ENCODE results near the gene TCF20. TPM values are rescaled to one million over a fixed set of nuclear protein-coding genes. Genes with fewer than 3 reads are reported as not detected.

Gene TCF20
- total RNA-seq, 4 donors from 2014 or later: 24.9 to 48.2 (median 38.4) TPM

DNA sequence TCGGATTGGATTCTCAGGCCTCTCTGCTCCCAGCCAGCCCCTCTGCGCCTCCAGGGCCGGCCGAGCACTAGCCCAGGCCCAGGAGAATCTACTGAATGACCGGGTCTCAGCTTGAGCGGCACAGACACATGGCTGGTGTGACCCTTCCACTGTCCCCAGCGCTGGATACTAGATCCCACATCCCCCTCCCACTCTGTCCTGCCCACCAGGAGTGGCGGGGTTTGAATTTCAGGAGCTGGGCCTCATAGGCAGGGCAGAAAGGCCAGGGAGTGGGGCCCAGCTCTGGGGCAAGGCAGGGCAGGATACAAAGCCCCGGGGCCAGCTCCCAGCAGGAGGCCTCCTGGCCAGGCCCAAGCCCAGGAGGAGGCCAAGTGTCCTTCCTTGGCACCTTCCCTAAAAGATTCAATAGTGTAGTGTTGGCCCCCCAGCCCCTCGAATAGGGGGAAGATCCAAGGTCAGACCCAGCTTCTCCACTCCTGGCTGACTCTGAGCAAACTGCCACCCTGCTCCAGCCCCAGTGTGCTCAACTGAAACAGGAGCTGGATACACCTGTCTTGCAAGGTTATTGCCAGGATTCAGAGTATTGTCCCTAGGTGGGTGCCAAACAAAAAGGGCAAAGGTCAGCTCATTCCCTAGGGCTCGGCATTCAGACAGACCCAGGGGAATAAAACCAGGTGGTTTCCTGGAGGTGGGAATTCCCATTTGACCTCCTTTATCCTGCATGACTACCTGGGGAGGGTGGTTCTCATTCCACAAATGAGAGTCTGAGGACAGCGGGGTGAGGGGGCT, 22.5 kb upstream of the TCF20 start:
- H3K9me3 ChIP-seq: no peaks in the 10 kb centered on the region
- 83% methylated on average over 4 of the region's 12 CpGs for WGBS
- H3K4me3 ChIP-seq: no peak overlapping the region
- H3K27ac ChIP-seq (replicated peaks in 1 of 4): no peak overlapping the region
- DNase-seq (ENCODE audit: extremely low spot score): no peak
- intact Hi-C loops (cut with DNase I): no loop called here
- TF ChIP-seq POLR2AphosphoS5 (IDR thresholded peaks at IDR 0.05) (no peak), POLR2A (IDR thresholded peaks at IDR 0.05; ENCODE audit: low read depth) (no peak), EP300 (IDR thresholded peaks at IDR 0.05) (no peak)
- TF ChIP-seq, protein P1, sequence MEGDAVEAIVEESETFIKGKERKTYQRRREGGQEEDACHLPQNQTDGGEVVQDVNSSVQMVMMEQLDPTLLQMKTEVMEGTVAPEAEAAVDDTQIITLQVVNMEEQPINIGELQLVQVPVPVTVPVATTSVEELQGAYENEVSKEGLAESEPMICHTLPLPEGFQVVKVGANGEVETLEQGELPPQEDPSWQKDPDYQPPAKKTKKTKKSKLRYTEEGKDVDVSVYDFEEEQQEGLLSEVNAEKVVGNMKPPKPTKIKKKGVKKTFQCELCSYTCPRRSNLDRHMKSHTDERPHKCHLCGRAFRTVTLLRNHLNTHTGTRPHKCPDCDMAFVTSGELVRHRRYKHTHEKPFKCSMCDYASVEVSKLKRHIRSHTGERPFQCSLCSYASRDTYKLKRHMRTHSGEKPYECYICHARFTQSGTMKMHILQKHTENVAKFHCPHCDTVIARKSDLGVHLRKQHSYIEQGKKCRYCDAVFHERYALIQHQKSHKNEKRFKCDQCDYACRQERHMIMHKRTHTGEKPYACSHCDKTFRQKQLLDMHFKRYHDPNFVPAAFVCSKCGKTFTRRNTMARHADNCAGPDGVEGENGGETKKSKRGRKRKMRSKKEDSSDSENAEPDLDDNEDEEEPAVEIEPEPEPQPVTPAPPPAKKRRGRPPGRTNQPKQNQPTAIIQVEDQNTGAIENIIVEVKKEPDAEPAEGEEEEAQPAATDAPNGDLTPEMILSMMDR (IDR thresholded peaks at IDR 0.05): no peak
- no peaks in the 10 kb centered on the region for H3K36me3 ChIP-seq
- peaks cover 7 to 20% (median 14%) of the 10 kb centered on the region in 4 donors for H3K4me1 ChIP-seq
- H3K27me3 ChIP-seq: no peaks in the 10 kb centered on the region

DNA sequence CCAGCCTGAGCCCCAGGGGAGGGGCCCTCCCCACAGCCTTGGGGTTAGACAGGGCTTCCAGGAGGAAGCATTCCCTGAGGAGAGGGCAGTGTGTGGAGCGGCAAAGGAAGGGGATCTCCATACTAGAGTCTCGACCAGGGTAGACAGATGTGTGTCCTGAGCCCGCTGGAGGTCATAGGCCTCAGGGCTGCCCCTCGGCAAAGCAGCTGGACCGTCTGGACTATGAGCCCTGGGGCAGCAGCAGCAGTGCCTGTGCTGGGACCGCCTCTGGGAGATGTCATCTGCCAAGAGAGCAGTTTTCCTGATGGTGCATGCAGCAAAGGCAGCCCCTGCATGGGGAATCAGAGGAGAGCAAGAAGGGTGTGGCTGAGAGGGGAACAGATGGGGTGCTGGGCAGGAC, 20.8 kb upstream of the TCF20 start:
- 94% methylated on average over 6 of the region's 6 CpGs for WGBS
- no peak for DNase-seq (ENCODE audit: extremely low spot score)
- H3K4me1 ChIP-seq: peaks cover 1 to 9% (median 5%) of the 10 kb centered on the region in 4 donors
- intact Hi-C loops (cut with DNase I): no loop called here
- TF ChIP-seq POLR2A (IDR thresholded peaks at IDR 0.05; ENCODE audit: low read depth): no peak
- TF ChIP-seq, protein P1 (IDR thresholded peaks at IDR 0.05): no peak
- TF ChIP-seq POLR2AphosphoS5 (IDR thresholded peaks at IDR 0.05): no peak
- TF ChIP-seq EP300 (IDR thresholded peaks at IDR 0.05): no peak
- H3K27ac ChIP-seq (replicated peaks in 1 of 4): no peak overlapping the region
- no peaks in the 10 kb centered on the region for H3K27me3 ChIP-seq
- no peaks in the 10 kb centered on the region for H3K36me3 ChIP-seq
- H3K4me3 ChIP-seq: no peak overlapping the region
- H3K9me3 ChIP-seq: no peaks in the 10 kb centered on the region

DNA sequence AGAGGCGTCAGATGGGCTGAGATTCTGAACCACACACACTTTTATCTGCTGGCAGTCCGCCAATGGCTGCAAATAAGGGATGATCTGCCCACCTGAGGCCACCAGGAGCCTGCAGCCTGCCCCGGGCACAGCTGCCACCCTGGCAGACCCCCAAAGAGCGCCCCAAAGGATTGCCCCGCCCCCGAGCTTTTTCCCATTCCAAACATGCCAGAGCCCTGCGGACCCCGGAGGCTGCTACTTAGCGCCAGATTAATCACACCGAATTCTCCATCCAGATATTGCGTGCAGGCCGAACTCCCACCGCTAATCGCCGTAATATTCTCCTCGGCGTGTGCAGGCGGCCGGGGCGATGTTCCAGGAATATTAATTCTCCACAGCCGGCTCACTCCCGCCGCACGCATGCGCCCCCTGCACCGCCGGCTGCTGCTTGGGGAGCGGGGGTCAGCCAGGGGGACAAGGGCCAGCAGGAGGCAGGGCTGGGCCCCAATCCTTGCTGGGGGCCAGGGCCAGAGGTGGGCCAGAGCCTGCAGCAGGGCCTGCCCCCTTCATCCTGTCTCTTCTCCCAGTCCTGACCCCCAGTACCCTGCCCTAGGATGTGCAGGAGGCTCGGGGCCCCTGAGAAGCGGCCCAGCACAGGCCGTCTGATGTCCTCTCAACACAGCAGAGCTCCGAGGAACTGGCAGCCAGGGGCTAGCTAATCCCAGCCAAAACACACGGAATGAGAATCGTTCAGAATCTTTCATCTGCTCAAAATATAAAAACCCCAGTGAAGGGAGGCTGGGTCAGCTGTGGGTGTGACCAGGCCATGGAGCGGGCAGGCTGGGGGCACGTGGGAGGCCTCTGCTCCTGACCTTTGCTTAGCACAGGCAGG, 19.5 kb upstream of the TCF20 start:
- Histone ChIP-seq H3K4me1 (peaks cover 0 to 6% (median 2%) of the 10 kb centered on the region in 4 donors), H3K36me3 (no peaks in the 10 kb centered on the region), H3K27me3 (peaks cover 0 to 2% (median 0%) of the 10 kb centered on the region in 4 donors), H3K27ac (replicated peaks in 1 of 4) (no peak overlapping the region), H3K9me3 (no peaks in the 10 kb centered on the region), H3K4me3 (no peak overlapping the region)
- TF ChIP-seq, protein P1 (IDR thresholded peaks at IDR 0.05): no peak
- TF ChIP-seq POLR2AphosphoS5 (IDR thresholded peaks at IDR 0.05): no peak
- TF ChIP-seq POLR2A (IDR thresholded peaks at IDR 0.05; ENCODE audit: low read depth): no peak
- no peak for TF ChIP-seq EP300 (IDR thresholded peaks at IDR 0.05)
- 78% methylated on average over 28 of the region's 36 CpGs for WGBS
- intact Hi-C loops (cut with DNase I): no loop called here
- DNase-seq (ENCODE audit: extremely low spot score): no peak

DNA sequence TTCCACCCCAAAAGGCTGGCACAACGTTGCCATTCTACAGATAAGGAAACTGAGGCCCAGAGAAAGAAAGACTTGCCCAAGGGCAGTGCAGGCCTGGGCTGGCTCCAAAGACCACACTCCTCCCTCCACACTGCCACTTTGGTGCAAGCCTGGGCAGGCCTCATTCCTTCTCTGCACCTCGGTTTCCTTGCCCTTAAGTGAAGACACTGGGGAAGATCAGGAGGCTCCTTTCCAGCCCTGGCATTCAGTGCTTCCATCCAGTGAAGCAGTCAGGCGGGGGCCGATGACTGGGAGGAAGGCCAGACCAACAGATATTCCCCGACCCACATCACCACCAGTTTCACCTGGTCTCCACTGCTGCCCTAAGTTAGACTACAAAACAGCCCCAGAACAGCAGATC, 18.3 kb upstream of the TCF20 start:
- Histone ChIP-seq H3K36me3 (no peaks in the 10 kb centered on the region), H3K27ac (replicated peaks in 1 of 4) (no peak overlapping the region), H3K4me1 (peaks cover 0 to 13% (median 10%) of the 10 kb centered on the region in 4 donors), H3K9me3 (no peaks in the 10 kb centered on the region), H3K4me3 (no peak overlapping the region), H3K27me3 (peaks cover 0 to 13% (median 0%) of the 10 kb centered on the region in 4 donors)
- intact Hi-C loops (cut with DNase I): no loop called here
- TF ChIP-seq EP300 (IDR thresholded peaks at IDR 0.05) (no peak), POLR2A (IDR thresholded peaks at IDR 0.05; ENCODE audit: low read depth) (no peak), POLR2AphosphoS5 (IDR thresholded peaks at IDR 0.05) (no peak)
- TF ChIP-seq, protein P1 (IDR thresholded peaks at IDR 0.05): no peak
- no peak for DNase-seq (ENCODE audit: extremely low spot score)
- WGBS: 88% methylated on average over 5 of the region's 5 CpGs

All from esophagus muscularis mucosa (tissue), 4 donors.